ENCODE data around the gene CCR7.

- TF ChIP-seq CTCF (conservative IDR thresholded peaks at IDR 0.05; ENCODE audit: low read depth, low read length) (no peak), EZH2 (IDR thresholded peaks at IDR 0.05; ENCODE audit: borderline replicate concordance, low read depth, low read length, poor library complexity, severe bottlenecking) (no peak)
Observed at GRCh38 chr17:40568074-40568836, 3.0 kb upstream of the CCR7 start.
